ENCODE measurements around the gene TECPR1.

The TECPR1 gene

GRCh38 chr7:98251601-98252424 is at the start of gene TECPR1:
Gene TECPR1, minus strand, starts transcription at chr7:98252232. Its CDS starts 6,086 bp downstream, at chr7:98246146.
- DNase-seq = peak; percentile 60 to 78 (median 70)

- DNase-seq = no peak
Observed at GRCh38 chr7:98300595-98301372, 48.8 kb upstream of the TECPR1 start.

- DNase-seq = no peak
Observed at GRCh38 chr7:98297626-98298286, 45.7 kb upstream of the TECPR1 start.

GRCh38 chr7:98296833-98297232 is 44.8 kb upstream of the TECPR1 start:
- DNase-seq = no peak

- no peak for DNase-seq
Observed at GRCh38 chr7:98295467-98296192, 43.6 kb upstream of the TECPR1 start.

- no peak for DNase-seq
Observed at GRCh38 chr7:98294798-98295382, 42.9 kb upstream of the TECPR1 start.

- DNase-seq = no peak
Observed at GRCh38 chr7:98294326-98294725, 42.3 kb upstream of the TECPR1 start.

GRCh38 chr7:98293746-98294145 is 41.7 kb upstream of the TECPR1 start:
- no peak for DNase-seq

- no peak for DNase-seq
Observed at GRCh38 chr7:98293265-98293664, 41.2 kb upstream of the TECPR1 start.

- DNase-seq = no peak
Observed at GRCh38 chr7:98291717-98292116, 39.7 kb upstream of the TECPR1 start.

- no peak for DNase-seq
Observed at GRCh38 chr7:98289333-98289875, 37.4 kb upstream of the TECPR1 start.

- DNase-seq = no peak
Observed at GRCh38 chr7:98288064-98288823, 36.2 kb upstream of the TECPR1 start.

GRCh38 chr7:98287486-98287959 is 35.5 kb upstream of the TECPR1 start:
- DNase-seq = no peak

GRCh38 chr7:98286701-98287485 is 34.9 kb upstream of the TECPR1 start:
- no peak for DNase-seq

GRCh38 chr7:98286093-98286539 is 34.1 kb upstream of the TECPR1 start:
- DNase-seq = no peak

GRCh38 chr7:98285157-98286092 is 33.4 kb upstream of the TECPR1 start:
- DNase-seq = no peak

- no peak for DNase-seq
Observed at GRCh38 chr7:98284335-98285036, 32.5 kb upstream of the TECPR1 start.

GRCh38 chr7:98283887-98284222 is 31.8 kb upstream of the TECPR1 start:
- no peak for DNase-seq

Measured in activated naive CD4-positive, alpha-beta T cell (primary cell).